GM11168 (cell line): ENCODE results near the gene CLEC9A.
"Not testable (repeated sequence)": the region's sequence is repeated elsewhere in the genome, so short reads cannot be mapped to it uniquely, and the experiment has no call there.

Experiments
- in situ Hi-C: fragments of 300-500 bp; cut with MboI; formaldehyde crosslinking; loops from one replicate; pipeline ENCODE4 v1.12.0; 2022; ENCODE audit warnings: low sequenced_read_pairs; ENCODE audit not compliant: unreplicated experiment

Gene CLEC9A

GRCh38 chr12:10030446-10030845 lies at the start of gene CLEC9A:
CLEC9A (plus strand) TSS chr12:10030682; CDS start chr12:10052688, 22,006 bp downstream.
- in situ Hi-C loops, result no loop called here

GRCh38 chr12:9991876-9992275 lies 38.6 kb upstream of the CLEC9A start:
- in situ Hi-C loops, result no loop called here

- in situ Hi-C loops, result no loop called here
These were observed 38.2 kb upstream of the CLEC9A start for GRCh38 chr12:9992296-9992695.

GRCh38 chr12:9999016-9999415 lies 31.5 kb upstream of the CLEC9A start, which contains the start of gene CLEC1B:
CLEC1B (minus strand) TSS chr12:9999121; CDS start chr12:9999100, 21 bp downstream.
- in situ Hi-C loops, result no loop called here

GRCh38 chr12:10001171-10001776 lies 29.2 kb upstream of the CLEC9A start:
- in situ Hi-C loops, result no loop called here

GRCh38 chr12:10012630-10013330 lies 17.7 kb upstream of the CLEC9A start:
- in situ Hi-C loops, result no loop called here

- in situ Hi-C loops, result no loop called here
These were observed 15.0 kb upstream of the CLEC9A start for GRCh38 chr12:10015450-10015849.

GRCh38 chr12:10016881-10017280 lies 13.6 kb upstream of the CLEC9A start:
- in situ Hi-C loops, result no loop called here

GRCh38 chr12:10018386-10018785 lies 12.1 kb upstream of the CLEC9A start:
- in situ Hi-C loops, result no loop called here

GRCh38 chr12:10021342-10021741 lies 9.1 kb upstream of the CLEC9A start:
- in situ Hi-C loops, result no loop called here

GRCh38 chr12:10025236-10025635 lies 5.2 kb upstream of the CLEC9A start:
- in situ Hi-C loops, result no loop called here

- in situ Hi-C loops, result not testable (repeated sequence)
These were observed 3.8 kb upstream of the CLEC9A start for GRCh38 chr12:10026666-10027065.

GRCh38 chr12:10027311-10027710 lies 3.2 kb upstream of the CLEC9A start:
- in situ Hi-C loops, result no loop called here

GRCh38 chr12:10027721-10028120 lies 2.8 kb upstream of the CLEC9A start:
- in situ Hi-C loops, result no loop called here

GRCh38 chr12:10031321-10031720 lies 839 bp downstream of the CLEC9A start:
- in situ Hi-C loops, result no loop called here

GRCh38 chr12:10031771-10032175 lies 1.3 kb downstream of the CLEC9A start:
- in situ Hi-C loops, result no loop called here

- in situ Hi-C loops, result no loop called here
These were observed 3.5 kb downstream of the CLEC9A start for GRCh38 chr12:10033783-10034545.

GRCh38 chr12:10042167-10042566 lies 11.7 kb downstream of the CLEC9A start:
- in situ Hi-C loops, result no loop called here

- in situ Hi-C loops, result no loop called here
These were observed 18.0 kb downstream of the CLEC9A start for GRCh38 chr12:10048526-10048925.

GRCh38 chr12:10052193-10052913 lies 21.9 kb downstream of the CLEC9A start:
- in situ Hi-C loops, result no loop called here

GRCh38 chr12:10058387-10058786 lies 27.9 kb downstream of the CLEC9A start:
- in situ Hi-C loops, result no loop called here
